Esophagus squamous epithelium (tissue), 4 donors: ENCODE data around the gene TMEM100.

Experiments used
- CTCF ChIP-seq, 6 experiments: fragments of 450-650 bp in 4 of 6; fragments of 200-600 bp in 2 of 6; sonication (generic) in 2 of 6; IDR thresholded peaks; one replicate each; pipeline ENCODE4 v1.5.1; 2016 to 2019; ENCODE audit warnings: antibody characterized with exemption in 6 of 6, mild to moderate bottlenecking in 4 of 6, moderate library complexity in 4 of 6
- POLR2A ChIP-seq, 4 donors: fragments of 450-650 bp; IDR thresholded peaks; one replicate each; pipeline ENCODE4 v1.6.1; 2017; ENCODE audit warnings: antibody characterized with exemption in 4 of 4, mild to moderate bottlenecking in 4 of 4, moderate library complexity in 3 of 4

- TF ChIP-seq CTCF (IDR thresholded peaks at IDR 0.05) (no peak), POLR2A (IDR thresholded peaks at IDR 0.05) (no peak)
Measured at GRCh38 chr17:55743103-55743679, 20.5 kb upstream of the TMEM100 start.
